CD8-positive, alpha-beta memory T cell (primary cell): ENCODE data around the gene GPR153. TPM values are rescaled to one million over a fixed set of nuclear protein-coding genes. Genes with fewer than 3 reads are reported as not detected.
A peak's percentile ranks its signal among the peaks of the same experiment; 100 is the strongest.

Experiments used
- CTCF ChIA-PET: fragments of 350-600 bp; sonication (Branson Sonifier 250); formaldehyde crosslinking; loops from one replicate; lab custom pipeline; 2021; ENCODE audit warnings: antibody characterized with exemption; lab: Charles Lee
- POLR2A ChIA-PET: fragments of 350-600 bp; sonication (Branson Sonifier 250); formaldehyde crosslinking; loops from one replicate; lab custom pipeline; 2021; ENCODE audit warnings: antibody characterized with exemption; lab: Charles Lee
- DNase-seq, 5 donors: peaks; one replicate each; pipeline versions ENCODE4 v3.0.0 to v3.0.0-alpha.2; 2020 to 2022; ENCODE audit warnings: mixed read lengths in 1 of 5
- H3K27ac ChIP-seq: one replicate; pipeline ENCODE4 v1.7.0; 2013; ENCODE audit warnings: low read depth, mild to moderate bottlenecking, low read length, moderate library complexity
- H3K27me3 ChIP-seq: 2 replicates; pipeline ENCODE4 v1.7.0; 2013; ENCODE audit warnings: low read length, mild to moderate bottlenecking; ENCODE audit not compliant: insufficient read depth, poor library complexity, severe bottlenecking
- H3K36me3 ChIP-seq: 2 replicates; pipeline ENCODE4 v1.7.0; 2013; ENCODE audit warnings: mild to moderate bottlenecking, low read length, moderate library complexity; ENCODE audit not compliant: insufficient read depth
- H3K4me1 ChIP-seq: 2 replicates; pipeline ENCODE4 v1.7.0; 2013; ENCODE audit warnings: mild to moderate bottlenecking, low read length, moderate library complexity; ENCODE audit not compliant: insufficient read depth
- H3K4me3 ChIP-seq: 2 replicates; pipeline ENCODE4 v1.7.0; 2013; ENCODE audit warnings: mild to moderate bottlenecking, low read length
- H3K9me3 ChIP-seq: 2 replicates; pipeline ENCODE4 v1.7.0; 2013; ENCODE audit warnings: mild to moderate bottlenecking, low read length
- H3K27ac Mint-ChIP-seq, 8 donors: one replicate each; pipeline ENCODE4 v1.8.0; 2020 to 2021; ENCODE audit warnings: mixed read lengths in 8 of 8, mild to moderate bottlenecking in 6 of 8, inconsistent platforms in 3 of 8, moderate library complexity in 3 of 8
- H3K27me3 Mint-ChIP-seq, 2 donors: one replicate each; pipeline ENCODE4 v1.8.0; 2020 to 2021; ENCODE audit warnings: mixed read lengths in 2 of 2, mild to moderate bottlenecking in 1 of 2, moderate library complexity in 1 of 2
- H3K36me3 Mint-ChIP-seq, 3 donors: one replicate each; pipeline ENCODE4 v1.8.0; 2020 to 2021; ENCODE audit warnings: mixed read lengths in 3 of 3, inconsistent platforms in 1 of 3, mild to moderate bottlenecking in 1 of 3
- H3K4me1 Mint-ChIP-seq, 3 donors: one replicate each; pipeline ENCODE4 v1.8.0; 2020 to 2021; ENCODE audit warnings: mixed read lengths in 3 of 3, inconsistent platforms in 1 of 3, mild to moderate bottlenecking in 1 of 3
- H3K4me3 Mint-ChIP-seq, 7 donors: one replicate each; pipeline ENCODE4 v1.8.0; 2020 to 2021; ENCODE audit warnings: mixed read lengths in 7 of 7, mild to moderate bottlenecking in 6 of 7, moderate library complexity in 4 of 7, inconsistent platforms in 2 of 7
- H3K9me3 Mint-ChIP-seq, 5 donors: one replicate each; pipeline ENCODE4 v1.8.0; 2020 to 2022; ENCODE audit warnings: mixed read lengths in 5 of 5, mild to moderate bottlenecking in 3 of 5, moderate library complexity in 2 of 5, inconsistent platforms in 1 of 5
- polyA plus RNA-seq: library from polyadenylated mRNA; unstranded; fragments of 300-500 nt; fragmentation: Illumina TruSeq; gene quantifications from one replicate; pipeline ENCODE4 v1.2.3, GENCODE V29; 2021
- total RNA-seq, 2 experiments: library from RNA; stranded (reverse); gene quantifications; one replicate each; pipeline ENCODE4 v1.2.3, GENCODE V29; 2021

Gene GPR153
- total and polyA plus RNA-seq, 3 experiments from 2014 or later = 0.39 to 0.66 (median 0.50) TPM

DNA sequence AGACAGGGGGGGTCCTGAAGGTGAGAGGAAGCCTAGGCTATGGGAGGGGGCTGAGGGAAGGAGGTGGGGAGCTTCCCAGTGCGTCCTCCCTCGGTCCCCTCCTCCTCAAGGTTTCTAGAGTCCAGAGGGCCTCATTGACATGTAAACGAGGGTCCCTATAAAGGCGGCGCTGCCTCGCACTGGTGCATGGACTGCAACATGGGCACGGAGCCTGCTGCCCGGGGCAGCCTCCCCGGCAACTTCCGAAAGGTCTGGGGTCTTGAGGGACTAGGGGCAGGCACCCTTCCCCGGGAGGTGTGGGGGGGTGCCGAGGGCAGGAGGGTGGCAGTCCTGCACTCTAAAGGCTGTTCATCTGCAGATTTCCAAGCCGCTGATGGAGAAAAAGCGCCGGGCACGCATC is 16.9 kb downstream of the GPR153 start, which contains the start of gene HES3:
HES3 (plus strand) TSS at position 187 of the 400 bp plus-strand sequence; CDS start at position 374, 187 bp downstream.
- Mint-ChIP-seq H3K9me3 (no peaks in the 10 kb centered on the region), H3K4me1 (peaks cover 8 to 26% (median 11%) of the 10 kb centered on the region in 3 donors), H3K27me3 (peaks cover 54 to 67% of the 10 kb centered on the region in 2 donors), H3K27ac (peak within 1 kb of the TSS in 1 of 8 donors; percentile 84), H3K4me3 (peak within 1 kb of the TSS in 1 of 7 donors; percentile 66), H3K36me3 (no peaks in the 10 kb centered on the region)
- H3K36me3 ChIP-seq = no peaks in the 10 kb centered on the region
- POLR2A ChIA-PET = no interaction called here
- CTCF ChIA-PET = interaction anchor here (1.1 kb wide), 1 partner anchor 176 kb away, joined by 3 read pairs; the partner anchor contains the start of gene HES2
- H3K4me3 ChIP-seq = no peak within 1 kb of the TSS
- no peaks in the 10 kb centered on the region for H3K9me3 ChIP-seq
- no peak within 1 kb of the TSS for H3K27ac ChIP-seq
- peaks cover 64% of the 10 kb centered on the region for H3K27me3 ChIP-seq
- H3K4me1 ChIP-seq = peaks cover 20% of the 10 kb centered on the region
- DNase-seq = no peak

DNA sequence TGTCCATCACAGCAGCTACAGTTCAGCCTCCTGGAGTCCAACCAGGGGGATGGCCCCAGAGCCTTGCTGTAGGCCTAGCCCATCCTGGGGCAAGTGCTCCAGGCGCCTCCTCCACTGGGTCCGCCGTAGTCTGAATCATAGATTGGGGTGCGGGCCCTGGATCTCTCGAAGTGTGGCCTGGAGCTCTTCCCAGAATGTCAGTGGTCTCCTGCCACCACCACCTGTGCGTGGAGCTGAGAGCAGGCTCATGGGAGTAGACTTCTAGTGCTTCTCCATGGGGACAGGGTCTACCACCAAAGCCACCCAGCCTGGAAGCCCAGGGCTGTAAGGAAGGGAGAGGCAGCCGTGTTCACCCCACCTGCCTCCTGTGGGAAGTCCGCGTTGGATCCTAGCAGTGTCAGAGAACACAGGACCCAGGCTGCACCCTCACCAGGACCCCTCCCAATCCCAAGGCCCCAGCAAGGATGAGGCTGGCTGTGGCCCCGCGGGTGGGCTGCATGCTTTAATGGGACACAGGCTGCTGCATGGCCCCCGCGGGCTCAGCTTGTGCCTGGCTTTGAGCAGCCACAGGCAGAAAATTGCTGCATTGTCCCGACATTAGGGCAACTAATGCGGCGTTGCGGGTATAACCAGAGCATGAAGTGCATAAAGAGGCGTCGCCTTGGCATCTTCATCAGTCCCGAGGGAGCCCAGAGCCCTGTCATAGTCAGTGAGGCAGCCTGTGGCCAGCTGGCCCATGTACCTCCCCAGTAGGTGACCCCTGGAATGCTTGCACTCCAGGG is 17.7 kb downstream of the GPR153 start:
- H3K4me3 ChIP-seq = no peak overlapping the region
- H3K27me3 ChIP-seq = peaks cover 59% of the 10 kb centered on the region
- H3K36me3 ChIP-seq = no peaks in the 10 kb centered on the region
- POLR2A ChIA-PET = no interaction called here
- Mint-ChIP-seq H3K27ac (no peak overlapping the region), H3K4me3 (no peak overlapping the region), H3K9me3 (no peaks in the 10 kb centered on the region), H3K36me3 (no peaks in the 10 kb centered on the region), H3K4me1 (peaks cover 8 to 26% (median 11%) of the 10 kb centered on the region in 3 donors), H3K27me3 (peaks cover 53 to 67% of the 10 kb centered on the region in 2 donors)
- DNase-seq = no peak
- CTCF ChIA-PET = interaction anchor here (1.2 to 1.3 kb wide), 3 partner anchors 18 to 105 kb away, joined by 3 read pairs; no protein-coding TSS in a partner anchor
- peaks cover 20% of the 10 kb centered on the region for H3K4me1 ChIP-seq
- H3K27ac ChIP-seq = no peak overlapping the region
- H3K9me3 ChIP-seq = no peaks in the 10 kb centered on the region

GRCh38 chr1:6241887-6242740 is 18.8 kb downstream of the GPR153 start:
- H3K36me3 Mint-ChIP-seq = no peaks in the 10 kb centered on the region
- H3K9me3 ChIP-seq = no peaks in the 10 kb centered on the region
- H3K27ac Mint-ChIP-seq = no peak overlapping the region
- POLR2A ChIA-PET = no interaction called here
- H3K36me3 ChIP-seq = no peaks in the 10 kb centered on the region
- peaks cover 50% of the 10 kb centered on the region for H3K27me3 ChIP-seq
- no peaks in the 10 kb centered on the region for H3K9me3 Mint-ChIP-seq
- peaks cover 46 to 57% of the 10 kb centered on the region in 2 donors for H3K27me3 Mint-ChIP-seq
- no peak overlapping the region for H3K27ac ChIP-seq
- no peak overlapping the region for H3K4me3 Mint-ChIP-seq
- H3K4me1 Mint-ChIP-seq = peaks cover 8 to 23% (median 11%) of the 10 kb centered on the region in 3 donors
- CTCF ChIA-PET = interaction anchor here (1.2 to 1.3 kb wide), 3 partner anchors 19 to 107 kb away, joined by 3 read pairs; no protein-coding TSS in a partner anchor
- H3K4me3 ChIP-seq = no peak overlapping the region
- DNase-seq = no peak
- peaks cover 20% of the 10 kb centered on the region for H3K4me1 ChIP-seq

GRCh38 chr1:6241107-6241886 is 19.6 kb downstream of the GPR153 start:
- peaks cover 38 to 49% of the 10 kb centered on the region in 2 donors for H3K27me3 Mint-ChIP-seq
- no peaks in the 10 kb centered on the region for H3K9me3 ChIP-seq
- peak overlapping the region in 2 of 7 donors; percentile 37 to 52 for H3K4me3 Mint-ChIP-seq
- H3K27ac Mint-ChIP-seq = peak overlapping the region in 1 of 8 donors; percentile 56
- H3K4me3 ChIP-seq = no peak overlapping the region
- no peak for DNase-seq
- no peaks in the 10 kb centered on the region for H3K9me3 Mint-ChIP-seq
- no peak overlapping the region for H3K27ac ChIP-seq
- CTCF ChIA-PET = interaction anchor here (1.3 kb wide), 1 partner anchor 107 kb away, joined by 3 read pairs; no protein-coding TSS in a partner anchor
- POLR2A ChIA-PET = no interaction called here
- peaks cover 12% of the 10 kb centered on the region for H3K4me1 ChIP-seq
- no peaks in the 10 kb centered on the region for H3K36me3 ChIP-seq
- H3K4me1 Mint-ChIP-seq = peaks cover 3 to 15% (median 7%) of the 10 kb centered on the region in 3 donors
- peaks cover 43% of the 10 kb centered on the region for H3K27me3 ChIP-seq
- H3K36me3 Mint-ChIP-seq = no peaks in the 10 kb centered on the region

DNA sequence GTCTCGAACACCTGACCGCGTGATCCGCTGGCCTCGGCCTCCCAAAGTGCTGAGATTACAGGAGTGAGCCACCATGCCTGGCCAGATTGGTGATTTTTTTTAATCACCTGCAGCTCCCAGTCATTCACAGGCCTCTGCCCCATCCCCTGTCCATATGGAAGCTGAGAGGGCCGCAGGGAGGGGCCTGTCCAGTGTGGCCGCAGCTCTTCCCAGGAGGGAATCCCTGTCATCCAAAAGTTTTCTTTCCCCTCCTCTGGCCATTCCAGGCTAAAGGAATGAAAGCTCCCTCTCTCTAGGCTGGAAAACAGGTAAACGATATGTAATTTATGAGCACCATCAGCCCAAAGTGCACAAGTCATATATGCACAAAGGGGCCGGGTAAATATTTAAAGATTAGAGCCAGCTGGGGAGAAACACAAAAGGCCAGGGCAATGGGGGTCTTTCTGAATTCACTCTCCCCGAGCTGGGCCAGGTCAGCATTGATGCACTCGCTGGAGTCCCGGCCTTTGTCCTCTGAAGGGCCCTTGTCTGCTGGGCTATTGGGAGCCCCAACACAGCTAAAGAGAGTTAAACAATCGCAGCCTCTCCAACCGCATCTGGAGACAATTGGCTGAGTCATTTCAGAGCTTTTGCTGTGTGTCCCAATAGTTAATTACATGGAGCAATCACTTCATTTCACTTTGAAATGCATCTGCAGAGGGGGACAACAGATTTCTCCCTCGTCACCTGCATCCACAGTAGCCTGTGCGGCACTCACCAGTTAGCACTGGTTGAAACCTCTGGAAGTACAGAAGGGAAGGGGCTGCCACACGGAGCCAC is 20.7 kb downstream of the GPR153 start:
- H3K27me3 Mint-ChIP-seq = peaks cover 35 to 46% of the 10 kb centered on the region in 2 donors
- ChIA-PET POLR2A (no interaction called here), CTCF (no interaction called here)
- Histone ChIP-seq H3K36me3 (no peaks in the 10 kb centered on the region), H3K27me3 (peaks cover 40% of the 10 kb centered on the region), H3K27ac (no peak overlapping the region), H3K4me1 (peaks cover 2% of the 10 kb centered on the region), H3K4me3 (no peak overlapping the region), H3K9me3 (no peaks in the 10 kb centered on the region)
- H3K36me3 Mint-ChIP-seq = peaks cover 0 to 2% (median 0%) of the 10 kb centered on the region in 3 donors
- DNase-seq = no peak
- H3K27ac Mint-ChIP-seq = no peak overlapping the region
- H3K9me3 Mint-ChIP-seq = no peaks in the 10 kb centered on the region
- H3K4me3 Mint-ChIP-seq = peak overlapping the region in 1 of 7 donors; percentile 34
- peaks cover 4 to 16% (median 7%) of the 10 kb centered on the region in 3 donors for H3K4me1 Mint-ChIP-seq

GRCh38 chr1:6239213-6239752 is 21.6 kb downstream of the GPR153 start:
- H3K4me1 Mint-ChIP-seq = peaks cover 12 to 21% (median 15%) of the 10 kb centered on the region in 3 donors
- Histone ChIP-seq H3K9me3 (no peaks in the 10 kb centered on the region), H3K4me1 (peaks cover 10% of the 10 kb centered on the region), H3K27me3 (peaks cover 35% of the 10 kb centered on the region), H3K36me3 (no peaks in the 10 kb centered on the region), H3K27ac (no peak overlapping the region), H3K4me3 (no peak overlapping the region)
- H3K4me3 Mint-ChIP-seq = peak overlapping the region in 1 of 7 donors; percentile 34
- peak overlapping the region in 1 of 8 donors; percentile 34 for H3K27ac Mint-ChIP-seq
- peaks cover 0 to 3% (median 0%) of the 10 kb centered on the region in 3 donors for H3K36me3 Mint-ChIP-seq
- no peaks in the 10 kb centered on the region for H3K9me3 Mint-ChIP-seq
- no peak for DNase-seq
- peaks cover 32 to 42% of the 10 kb centered on the region in 2 donors for H3K27me3 Mint-ChIP-seq
- POLR2A ChIA-PET = no interaction called here
- CTCF ChIA-PET = no interaction called here
